CD14-positive monocyte (primary cell): ENCODE data around the gene MACROD2. TPM values are rescaled to one million over a fixed set of nuclear protein-coding genes. Genes with fewer than 3 reads are reported as not detected.

Experiments used
- DNase-seq, 3 donors: peaks; one replicate each; pipeline ENCODE4 v3.0.0-alpha.2; 2011 to 2022
- H2AFZ ChIP-seq: 2 replicates; pipeline ENCODE4 v1.6.0; 2012; ENCODE audit warnings: mild to moderate bottlenecking, low read depth, low read length, inconsistent platforms; ENCODE audit not compliant: insufficient read depth, poor library complexity, severe bottlenecking
- H3K27ac ChIP-seq, 2 donors: 1 replicate in 1 of 2; 2 replicates in 1 of 2; pipeline ENCODE4 v1.5.1; 2012 to 2013; ENCODE audit warnings: low read length in 2 of 2, control low read depth in 1 of 2, inconsistent platforms in 1 of 2, low read depth in 1 of 2, mild to moderate bottlenecking in 1 of 2
- H3K27me3 ChIP-seq, 2 donors: one replicate each; pipeline versions ENCODE4 v1.6.0 to v1.6.1; 2011 to 2013; ENCODE audit warnings: low read length in 2 of 2; ENCODE audit not compliant: control insufficient read depth in 2 of 2, insufficient read depth in 2 of 2
- H3K36me3 ChIP-seq, 2 donors: replicated peaks in 1 of 2; 1 replicate in 1 of 2; 2 replicates in 1 of 2; pipeline versions ENCODE4 v1.5.1 to v1.6.1; 2012 to 2013; ENCODE audit warnings: low read length in 2 of 2, control low read depth in 1 of 2, inconsistent platforms in 1 of 2, mild to moderate bottlenecking in 1 of 2; ENCODE audit not compliant: insufficient read depth in 2 of 2, control insufficient read depth in 1 of 2
- H3K4me1 ChIP-seq, 2 donors: 1 replicate in 1 of 2; 2 replicates in 1 of 2; pipeline versions ENCODE4 v1.5.1 to v1.6.1; 2012 to 2013; ENCODE audit warnings: low read length in 2 of 2, control low read depth in 1 of 2, inconsistent platforms in 1 of 2, mild to moderate bottlenecking in 1 of 2, moderate library complexity in 1 of 2; ENCODE audit not compliant: insufficient read depth in 2 of 2, control insufficient read depth in 1 of 2
- H3K4me2 ChIP-seq: replicated peaks from 2 replicates; pipeline ENCODE3; 2012; ENCODE audit warnings: low read length, moderate library complexity, mild to moderate bottlenecking; ENCODE audit not compliant: poor library complexity, severe bottlenecking; ENCODE audit errors: extremely low read depth
- H3K4me3 ChIP-seq, 3 experiments: fragments of 200-600 bp in 1 of 3; sonication (generic) in 1 of 3; replicated peaks in 1 of 3; 1 replicate in 2 of 3; 2 replicates in 1 of 3; pipeline ENCODE4 v1.5.1; 2011 to 2013; ENCODE audit warnings: low read length in 3 of 3, mild to moderate bottlenecking in 3 of 3, control low read depth in 2 of 3, low read depth in 2 of 3, inconsistent platforms in 1 of 3, moderate library complexity in 1 of 3
- H3K79me2 ChIP-seq: 2 replicates; pipeline ENCODE4 v1.6.0; 2012; ENCODE audit warnings: mild to moderate bottlenecking, control low read depth, inconsistent platforms, low read length, moderate library complexity; ENCODE audit not compliant: insufficient read depth
- H3K9ac ChIP-seq: 2 replicates; pipeline ENCODE4 v1.6.0; 2017; ENCODE audit warnings: low read length, mild to moderate bottlenecking; ENCODE audit not compliant: insufficient read depth, poor library complexity, severe bottlenecking
- H3K9me3 ChIP-seq, 2 donors: replicated peaks in 1 of 2; 1 replicate in 1 of 2; 2 replicates in 1 of 2; pipeline versions ENCODE4 v1.5.1 to v1.6.1; 2012 to 2013; ENCODE audit warnings: low read length in 2 of 2, control low read depth in 1 of 2; ENCODE audit not compliant: control insufficient read depth in 1 of 2, insufficient read depth in 1 of 2
- H4K20me1 ChIP-seq: 2 replicates; pipeline ENCODE4 v1.6.0; 2012; ENCODE audit warnings: mild to moderate bottlenecking, low read length, control low read depth, moderate library complexity; ENCODE audit not compliant: insufficient read depth
- H3K27ac Mint-ChIP-seq, 7 donors: one replicate each; pipeline ENCODE4 v1.8.0; 2020; ENCODE audit warnings: mild to moderate bottlenecking in 7 of 7, mixed read lengths in 7 of 7, moderate library complexity in 6 of 7, inconsistent platforms in 2 of 7
- H3K27me3 Mint-ChIP-seq, 3 donors: one replicate each; pipeline ENCODE4 v1.8.0; 2021 to 2022; ENCODE audit warnings: low read depth in 3 of 3, mild to moderate bottlenecking in 3 of 3, mixed read lengths in 3 of 3, moderate library complexity in 3 of 3, inconsistent platforms in 1 of 3
- H3K36me3 Mint-ChIP-seq, 2 donors: one replicate each; pipeline ENCODE4 v1.8.0; 2020; ENCODE audit warnings: mixed read lengths in 2 of 2, inconsistent platforms in 1 of 2, mild to moderate bottlenecking in 1 of 2
- H3K4me1 Mint-ChIP-seq: one replicate; pipeline ENCODE4 v1.8.0; 2020; ENCODE audit warnings: mild to moderate bottlenecking, mixed read lengths
- H3K4me3 Mint-ChIP-seq, 2 donors: one replicate each; pipeline ENCODE4 v1.8.0; 2020; ENCODE audit warnings: mild to moderate bottlenecking in 2 of 2, mixed read lengths in 2 of 2, moderate library complexity in 1 of 2
- H3K9me3 Mint-ChIP-seq, 7 donors: one replicate each; pipeline ENCODE4 v1.8.0; 2020 to 2022; ENCODE audit warnings: mixed read lengths in 7 of 7, mild to moderate bottlenecking in 6 of 7, moderate library complexity in 6 of 7, inconsistent platforms in 2 of 7
- CTCF ChIP-seq: fragments of 200-600 bp; IDR thresholded peaks from one replicate; pipeline ENCODE4 v1.8.0; 2022; ENCODE audit warnings: antibody characterized with exemption, mild to moderate bottlenecking
- WGBS: methylation state at CpG from one replicate; pipeline ENCODE4 v1.1.5; 2013; ENCODE audit warnings: missing lambda C conversion rate; ENCODE audit not compliant: insufficient coverage; 5-methylcytosine and 5-hydroxymethylcytosine counted together
- intact Hi-C, 2 donors: fragments of 100-400 bp; cut with micrococcal nuclease; formaldehyde crosslinking; loops; one replicate each; pipeline versions ENCODE4 v1.15.0 to v1.15.1; 2023
- polyA plus RNA-seq, 3 donors: library from polyadenylated mRNA; depleted of rRNA in 1 of 3; unstranded in 2 of 3; stranded (reverse) in 1 of 3; fragments of 300-500 nt in 2 of 3; fragments of >200 nt in 1 of 3; fragmentation: Illumina TruSeq in 2 of 3; gene quantifications; 1 replicate in 2 of 3; 2 replicates in 1 of 3; pipeline ENCODE4 v1.2.3, GENCODE V29; 2012 to 2021

Gene MACROD2
- polyA plus RNA-seq, 3 donors = 0.23 TPM; not detected in 2

- Histone ChIP-seq H3K27me3 (no peaks in the 10 kb centered on the region), H3K36me3 (no peaks in the 10 kb centered on the region), H3K27ac (no peak overlapping the region), H4K20me1 (no peaks in the 10 kb centered on the region), H3K4me2 (no peak overlapping the region), H3K9ac (no peak overlapping the region), H3K4me1 (no peaks in the 10 kb centered on the region), H3K9me3 (no peaks in the 10 kb centered on the region), H2AFZ (no peak overlapping the region), H3K4me3 (no peak overlapping the region), H3K79me2 (no peaks in the 10 kb centered on the region)
- Mint-ChIP-seq H3K36me3 (no peaks in the 10 kb centered on the region), H3K9me3 (peaks cover 0 to 4% (median under 1%) of the 10 kb centered on the region in 7 donors), H3K27me3 (no peaks in the 10 kb centered on the region), H3K4me1 (no peaks in the 10 kb centered on the region), H3K27ac (no peak overlapping the region), H3K4me3 (no peak overlapping the region)
- no peak for TF ChIP-seq CTCF
- DNase-seq = no peak
- intact Hi-C loops = no loop called here
- WGBS = no CpG with 5 or more reads among the region's 3 CpGs
Observed at GRCh38 chr20:14732343-14732742, 737.0 kb downstream of the MACROD2 start.

GRCh38 chr20:14732996-14733395 is 737.7 kb downstream of the MACROD2 start:
- H3K36me3 ChIP-seq = no peaks in the 10 kb centered on the region
- H2AFZ ChIP-seq = no peak overlapping the region
- Mint-ChIP-seq H3K27me3 (no peaks in the 10 kb centered on the region), H3K36me3 (no peaks in the 10 kb centered on the region), H3K4me1 (no peaks in the 10 kb centered on the region), H3K9me3 (peaks cover 0 to 4% (median 0%) of the 10 kb centered on the region in 7 donors), H3K27ac (no peak overlapping the region), H3K4me3 (no peak overlapping the region)
- DNase-seq = no peak
- no peaks in the 10 kb centered on the region for H3K4me1 ChIP-seq
- H3K27me3 ChIP-seq = no peaks in the 10 kb centered on the region
- no peaks in the 10 kb centered on the region for H3K9me3 ChIP-seq
- intact Hi-C loops = no loop called here
- H4K20me1 ChIP-seq = no peaks in the 10 kb centered on the region
- H3K4me2 ChIP-seq = no peak overlapping the region
- no CpG with 5 or more reads among the region's 1 CpG for WGBS
- no peak overlapping the region for H3K9ac ChIP-seq
- no peak overlapping the region for H3K27ac ChIP-seq
- no peak for TF ChIP-seq CTCF
- no peaks in the 10 kb centered on the region for H3K79me2 ChIP-seq
- H3K4me3 ChIP-seq = no peak overlapping the region
